ENCODE results near the gene ALPK3. TPM values are rescaled to one million over a fixed set of nuclear protein-coding genes. Genes with fewer than 3 reads are reported as not detected.

ALPK3 gene
- total RNA-seq, 6 donors from 2014 or later = 7.9 to 36.4 (median 13.0) TPM

GRCh38 chr15:84879088-84879780, 62.1 kb downstream of the ALPK3 start:
- no peak overlapping the region for H3K4me3 ChIP-seq
- no peaks in the 10 kb centered on the region for H3K36me3 ChIP-seq
- ATAC-seq (ENCODE audit: low FRiP score in 2 of 2) (no peak), DNase-seq (peak in 1 of 2 donors; percentile 36)
- no peaks in the 10 kb centered on the region for H3K9me3 ChIP-seq
- WGBS, 2 donors = 92 to 94% methylated on average over 3 to 11 of the region's 11 CpGs
- no peak overlapping the region for H3K27ac ChIP-seq
- H3K4me1 ChIP-seq = peaks cover 0 to 8% (median 2%) of the 10 kb centered on the region in 4 donors
- no peaks in the 10 kb centered on the region for H3K27me3 ChIP-seq
- TF ChIP-seq CTCF (IDR thresholded peaks at IDR 0.05) = no peak
- no peak for TF ChIP-seq POLR2AphosphoS5 (IDR thresholded peaks at IDR 0.05)
- no peak for TF ChIP-seq POLR2A (IDR thresholded peaks at IDR 0.05)
- TF ChIP-seq EP300 (IDR thresholded peaks at IDR 0.05) = no peak

GRCh38 chr15:84880007-84880406, 62.9 kb downstream of the ALPK3 start:
- DNase-seq (no peak), ATAC-seq (ENCODE audit: low FRiP score in 2 of 2) (no peak)
- Histone ChIP-seq H3K4me3 (no peak overlapping the region), H3K4me1 (peaks cover 0 to 4% (median 1%) of the 10 kb centered on the region in 4 donors), H3K27ac (no peak overlapping the region), H3K9me3 (no peaks in the 10 kb centered on the region), H3K27me3 (no peaks in the 10 kb centered on the region), H3K36me3 (no peaks in the 10 kb centered on the region)
- TF ChIP-seq POLR2AphosphoS5 (IDR thresholded peaks at IDR 0.05) (no peak), POLR2A (IDR thresholded peaks at IDR 0.05) (no peak), CTCF (IDR thresholded peaks at IDR 0.05) (no peak), EP300 (IDR thresholded peaks at IDR 0.05) (no peak)
- 83 to 85% methylated on average over 3 of the region's 3 CpGs for WGBS, 2 donors

- no peak for TF ChIP-seq CTCF (IDR thresholded peaks at IDR 0.05)
- no peak for TF ChIP-seq EP300 (IDR thresholded peaks at IDR 0.05)
- no peak for TF ChIP-seq POLR2AphosphoS5 (IDR thresholded peaks at IDR 0.05)
- no peak for TF ChIP-seq POLR2A (IDR thresholded peaks at IDR 0.05)
- H3K4me1 ChIP-seq = peaks cover 0 to 4% (median 1%) of the 10 kb centered on the region in 4 donors
- H3K27ac ChIP-seq = no peak overlapping the region
- no peaks in the 10 kb centered on the region for H3K27me3 ChIP-seq
- H3K4me3 ChIP-seq = no peak overlapping the region
- no peaks in the 10 kb centered on the region for H3K9me3 ChIP-seq
- 60 to 86% methylated on average over 1 to 7 of the region's 8 CpGs for WGBS, 2 donors
- ATAC-seq (ENCODE audit: low FRiP score in 2 of 2) (no peak), DNase-seq (no peak)
- no peaks in the 10 kb centered on the region for H3K36me3 ChIP-seq
These were observed 63.8 kb downstream of the ALPK3 start for GRCh38 chr15:84880822-84881519.

- Histone ChIP-seq H3K27ac (no peak overlapping the region), H3K36me3 (no peaks in the 10 kb centered on the region), H3K4me3 (no peak overlapping the region), H3K9me3 (no peaks in the 10 kb centered on the region), H3K27me3 (no peaks in the 10 kb centered on the region), H3K4me1 (peaks cover 0 to 4% (median 1%) of the 10 kb centered on the region in 4 donors)
- DNase-seq = no peak
- TF ChIP-seq EP300 (IDR thresholded peaks at IDR 0.05) = no peak
- 91 to 94% methylated on average over 7 of the region's 7 CpGs for WGBS, 2 donors
- no peak for ATAC-seq (ENCODE audit: low FRiP score in 2 of 2)
These were observed 64.3 kb downstream of the ALPK3 start for GRCh38 chr15:84881520-84881830.

GRCh38 chr15:84883466-84883865, 66.3 kb downstream of the ALPK3 start:
- H3K27ac ChIP-seq = no peak overlapping the region
- DNase-seq (no peak), ATAC-seq (ENCODE audit: low FRiP score in 2 of 2) (no peak)
- TF ChIP-seq EP300 (IDR thresholded peaks at IDR 0.05) (no peak), POLR2A (IDR thresholded peaks at IDR 0.05) (no peak), CTCF (IDR thresholded peaks at IDR 0.05) (no peak), POLR2AphosphoS5 (IDR thresholded peaks at IDR 0.05) (no peak)
- no peaks in the 10 kb centered on the region for H3K36me3 ChIP-seq
- WGBS, 2 donors = 73 to 79% methylated on average over 6 of the region's 6 CpGs
- no peaks in the 10 kb centered on the region for H3K4me1 ChIP-seq
- no peak overlapping the region for H3K4me3 ChIP-seq
- no peaks in the 10 kb centered on the region for H3K9me3 ChIP-seq
- no peaks in the 10 kb centered on the region for H3K27me3 ChIP-seq
